Memory B cell (primary cell): ENCODE measurements around the gene TMEM82.

ENCODE experiments used
- ATAC-seq: fragments of 150-1000 bp; cut with Tn5 transposase; 2 replicates; pipeline ENCODE4 v1.10.0; 2021; ENCODE audit warnings: low read depth, mild to moderate bottlenecking, moderate library complexity
- DNase-seq, 2 donors: peaks; one replicate each; pipeline ENCODE4 v3.0.0; 2022; ENCODE audit warnings: low spot score in 2 of 2
- H3K27ac Mint-ChIP-seq: one replicate; pipeline ENCODE4 v1.8.0; 2022; ENCODE audit warnings: mild to moderate bottlenecking, moderate library complexity, mixed read lengths
- H3K27me3 Mint-ChIP-seq: one replicate; pipeline ENCODE4 v1.8.0; 2022; ENCODE audit warnings: mixed read lengths
- H3K36me3 Mint-ChIP-seq: one replicate; pipeline ENCODE4 v1.8.0; 2022; ENCODE audit warnings: mild to moderate bottlenecking, mixed read lengths
- H3K4me1 Mint-ChIP-seq: one replicate; pipeline ENCODE4 v1.8.0; 2022; ENCODE audit warnings: mixed read lengths
- H3K4me3 Mint-ChIP-seq: one replicate; pipeline ENCODE4 v1.8.0; 2022; ENCODE audit warnings: mild to moderate bottlenecking, moderate library complexity, mixed read lengths
- H3K9me3 Mint-ChIP-seq: one replicate; pipeline ENCODE4 v1.8.0; 2022; ENCODE audit warnings: mixed read lengths

Gene TMEM82

DNA sequence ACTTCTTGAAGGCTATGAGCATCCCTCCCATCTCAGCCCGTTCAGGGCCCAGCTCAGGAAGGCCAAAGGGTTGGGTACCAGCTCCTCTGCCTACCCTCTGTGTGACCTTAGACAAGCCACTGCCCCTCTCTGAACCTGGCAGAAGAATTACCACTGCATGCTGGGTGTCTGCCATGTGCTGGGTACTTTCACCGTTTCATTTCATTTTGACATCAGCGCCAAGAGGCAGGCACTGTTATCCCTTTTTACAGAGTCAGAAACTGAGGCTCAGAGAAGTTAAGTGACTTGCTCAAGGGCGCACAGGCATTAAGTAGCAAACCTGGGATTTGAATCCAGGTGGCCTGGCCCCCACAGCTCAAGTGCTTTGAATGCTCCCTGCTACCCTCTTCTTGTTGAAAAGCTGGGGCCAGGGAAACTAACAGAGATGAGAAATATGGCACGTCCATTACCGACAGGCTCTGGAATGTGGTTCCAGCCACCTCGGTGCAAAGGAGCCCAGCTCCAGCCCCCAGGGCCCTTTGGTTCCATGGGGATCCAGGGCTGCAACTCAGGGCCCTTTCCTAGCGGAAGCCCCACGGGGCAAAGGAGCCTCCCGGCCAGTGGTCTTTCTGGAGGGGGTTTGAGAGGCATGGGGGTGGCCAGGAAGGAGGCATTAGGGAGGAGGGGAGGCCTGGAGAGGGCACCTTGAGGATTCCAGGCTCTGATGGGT, 6.5 kb downstream of the TMEM82 start:
- no peak overlapping the region for H3K4me3 Mint-ChIP-seq
- no peaks in the 10 kb centered on the region for H3K4me1 Mint-ChIP-seq
- DNase-seq (no peak), ATAC-seq (no peak)
- H3K27ac Mint-ChIP-seq, result no peak overlapping the region
- peaks cover 2% of the 10 kb centered on the region for H3K36me3 Mint-ChIP-seq
- peaks cover 18% of the 10 kb centered on the region for H3K27me3 Mint-ChIP-seq
- H3K9me3 Mint-ChIP-seq, result no peaks in the 10 kb centered on the region

DNA sequence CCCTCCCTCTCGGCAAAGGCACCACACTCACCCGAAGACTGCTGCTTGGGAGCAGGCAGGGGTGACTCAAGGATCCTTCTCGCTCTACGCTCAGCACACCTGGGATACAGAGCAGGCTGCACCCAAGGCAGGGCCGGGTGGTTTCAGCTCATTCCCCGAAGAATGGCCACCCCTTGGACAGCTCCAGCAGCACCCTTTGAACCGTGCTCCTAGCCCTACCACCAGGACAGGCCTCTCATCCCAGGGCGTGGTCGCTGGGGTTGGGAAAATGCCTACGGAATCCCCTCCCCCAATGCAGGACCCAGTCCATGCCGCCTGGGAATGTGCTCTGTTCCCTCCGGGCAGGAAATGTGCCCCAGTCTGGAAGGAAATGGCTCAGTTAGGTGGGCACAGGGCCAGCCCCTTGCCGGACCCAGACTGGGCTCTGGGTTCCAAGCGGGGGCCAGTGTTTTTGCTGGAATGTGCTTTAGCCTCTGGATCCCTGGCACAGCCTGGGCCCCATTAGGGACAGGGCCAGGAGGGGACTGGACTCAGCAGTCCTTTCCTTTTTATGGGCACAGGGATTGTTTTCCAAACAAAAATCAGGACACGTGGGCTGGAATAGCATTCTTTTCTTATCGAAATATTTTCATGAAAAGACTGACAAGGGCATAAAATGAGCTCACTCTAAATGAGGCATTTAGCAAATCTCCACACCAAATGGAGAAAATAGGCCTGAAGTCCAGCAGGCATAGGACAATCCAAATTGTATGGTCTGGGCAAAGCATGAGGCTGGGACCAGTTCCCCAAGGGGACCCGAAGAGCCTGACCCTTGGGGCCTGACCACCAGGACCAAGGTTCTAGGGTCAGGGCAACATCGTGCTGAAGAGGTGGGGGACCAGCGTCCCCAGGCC, 7.3 kb downstream of the TMEM82 start:
- H3K9me3 Mint-ChIP-seq, result no peaks in the 10 kb centered on the region
- no peak for ATAC-seq
- peaks cover 17% of the 10 kb centered on the region for H3K27me3 Mint-ChIP-seq
- H3K4me3 Mint-ChIP-seq, result no peak overlapping the region
- DNase-seq, result no peak
- H3K4me1 Mint-ChIP-seq, result no peaks in the 10 kb centered on the region
- H3K27ac Mint-ChIP-seq, result no peak overlapping the region
- peaks cover 2% of the 10 kb centered on the region for H3K36me3 Mint-ChIP-seq

DNA sequence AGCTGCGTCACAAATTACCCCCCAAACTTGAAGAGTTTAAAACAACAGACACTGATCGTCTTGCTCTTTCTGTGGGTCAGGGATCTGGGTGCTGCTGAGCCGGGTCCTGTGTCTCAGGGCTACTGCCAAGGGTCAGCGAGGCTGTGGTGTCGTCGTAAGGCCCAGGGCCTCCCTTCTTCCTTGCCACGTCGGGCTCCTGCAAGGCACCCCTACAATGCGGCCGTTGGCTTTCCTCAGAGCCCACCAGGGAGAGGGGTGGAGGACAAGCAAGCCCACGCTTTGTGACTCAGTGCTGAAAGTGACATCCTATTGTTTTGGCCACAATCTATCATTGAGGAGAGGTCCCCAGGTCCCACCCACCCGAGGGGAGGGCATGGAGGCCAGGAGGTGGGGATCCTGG, 8.6 kb downstream of the TMEM82 start:
- Mint-ChIP-seq H3K9me3 (no peaks in the 10 kb centered on the region), H3K27me3 (peaks cover 16% of the 10 kb centered on the region), H3K27ac (no peak overlapping the region), H3K4me3 (no peak overlapping the region), H3K4me1 (no peaks in the 10 kb centered on the region), H3K36me3 (peaks cover 2% of the 10 kb centered on the region)
- DNase-seq (no peak), ATAC-seq (no peak)

DNA sequence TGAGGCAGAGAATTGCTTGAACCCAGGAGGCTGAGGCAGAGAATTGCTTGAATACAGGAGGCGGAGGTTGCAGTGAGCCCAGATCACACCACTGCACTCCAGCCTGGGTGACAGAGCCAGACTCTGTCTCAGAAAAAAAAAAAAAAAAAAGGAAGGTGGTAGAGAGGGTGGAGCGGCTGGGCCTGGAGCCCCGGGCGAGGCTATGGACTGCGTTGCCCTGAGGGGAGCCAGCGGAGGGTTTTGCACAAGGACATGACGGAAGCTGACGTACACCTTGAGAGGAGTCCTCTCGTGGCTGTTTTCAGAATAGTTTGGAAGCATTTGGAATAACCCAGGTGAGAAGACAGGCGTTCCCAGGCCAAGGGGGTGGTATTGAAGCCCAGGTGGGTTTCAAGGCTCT, 9.4 kb downstream of the TMEM82 start:
- DNase-seq, result no peak

DNA sequence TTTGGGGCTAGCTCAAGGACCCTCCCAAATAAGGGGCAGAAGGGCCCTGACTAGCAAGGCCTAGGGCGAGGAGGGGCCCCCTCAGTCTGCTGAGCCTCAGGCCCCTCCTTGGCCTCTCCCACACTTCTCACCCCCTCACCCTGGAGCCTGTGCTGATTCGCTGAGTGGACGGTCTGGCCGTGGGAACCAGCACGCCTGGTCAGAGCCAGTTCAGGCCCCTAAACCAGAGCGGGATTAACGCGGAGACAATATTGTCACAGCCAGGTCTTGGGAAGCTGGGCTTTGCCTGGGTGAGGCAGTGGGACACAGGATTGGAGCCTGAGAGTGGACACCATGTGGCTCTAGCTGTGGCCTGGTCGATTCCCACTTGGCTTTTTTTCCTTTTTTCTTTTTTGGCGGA, 11.5 kb downstream of the TMEM82 start:
- Mint-ChIP-seq H3K27ac (no peak overlapping the region), H3K4me3 (no peak overlapping the region), H3K4me1 (peaks cover 11% of the 10 kb centered on the region), H3K9me3 (no peaks in the 10 kb centered on the region), H3K27me3 (peaks cover 22% of the 10 kb centered on the region), H3K36me3 (peaks cover 2% of the 10 kb centered on the region)
- DNase-seq (no peak), ATAC-seq (no peak)

More for the DNA sequence above, 9.4 kb downstream of the TMEM82 start:
- Mint-ChIP-seq H3K9me3 (no peaks in the 10 kb centered on the region), H3K4me3 (no peak overlapping the region), H3K36me3 (peaks cover 2% of the 10 kb centered on the region), H3K27ac (no peak overlapping the region), H3K27me3 (peaks cover 17% of the 10 kb centered on the region), H3K4me1 (peaks cover 6% of the 10 kb centered on the region)
- no peak for ATAC-seq

DNA sequence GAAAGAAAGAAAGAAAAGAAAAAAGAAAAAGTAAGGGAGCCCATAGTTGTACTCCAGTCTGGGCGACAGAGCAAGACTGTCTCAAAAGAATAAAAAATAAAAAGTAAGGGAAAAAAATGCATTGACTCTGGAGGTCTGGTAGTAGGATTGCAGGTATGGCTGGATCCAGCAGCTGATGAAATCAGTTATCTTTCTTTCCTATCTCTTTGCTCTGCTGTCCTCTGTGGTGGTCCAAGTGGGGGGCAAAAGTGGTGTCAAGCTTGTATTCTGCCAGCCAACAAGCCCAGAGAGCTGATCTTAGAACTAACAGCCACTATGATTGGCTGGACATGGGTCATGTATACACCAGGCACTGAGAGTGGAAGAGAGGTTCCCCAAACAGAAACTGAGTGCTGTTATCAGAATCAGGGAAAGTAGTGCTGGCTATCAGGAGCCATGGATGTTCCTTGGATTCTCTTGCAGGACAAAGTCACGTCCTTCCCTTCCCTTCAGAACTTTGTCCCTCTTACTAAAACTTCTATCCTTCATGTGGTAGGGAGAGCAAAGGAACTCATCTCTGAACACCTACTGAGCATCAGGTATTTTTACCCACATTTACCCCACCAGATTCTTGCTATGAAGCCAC, 12.8 kb downstream of the TMEM82 start:
- Mint-ChIP-seq H3K4me1 (peaks cover 11% of the 10 kb centered on the region), H3K4me3 (no peak overlapping the region), H3K9me3 (no peaks in the 10 kb centered on the region), H3K27ac (no peak overlapping the region), H3K27me3 (peaks cover 22% of the 10 kb centered on the region), H3K36me3 (peaks cover 2% of the 10 kb centered on the region)
- DNase-seq, result no peak
- no peak for ATAC-seq

DNA sequence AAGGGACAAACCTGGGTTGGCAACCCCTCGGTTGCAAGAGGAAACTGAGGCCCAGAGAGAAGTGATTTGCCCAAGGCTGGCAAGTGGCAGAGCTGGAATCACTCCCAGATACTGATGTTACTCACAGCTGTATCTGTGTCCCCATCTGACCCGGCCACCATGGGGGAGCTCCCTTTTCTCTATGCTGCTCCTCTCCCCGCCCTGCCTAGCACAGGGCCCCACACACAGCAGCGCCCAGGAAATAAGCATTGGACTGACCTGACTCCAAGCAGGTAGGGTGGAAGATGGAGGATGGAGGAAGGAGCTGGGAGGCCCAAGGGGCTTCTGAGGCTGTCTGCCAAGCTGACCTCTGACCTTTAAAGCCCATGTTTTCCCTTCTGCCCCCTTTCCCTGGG, 13.3 kb downstream of the TMEM82 start:
- peaks cover 13% of the 10 kb centered on the region for H3K4me1 Mint-ChIP-seq
- no peak overlapping the region for H3K27ac Mint-ChIP-seq
- no peak for DNase-seq
- H3K4me3 Mint-ChIP-seq, result no peak overlapping the region
- H3K9me3 Mint-ChIP-seq, result no peaks in the 10 kb centered on the region
- peaks cover 22% of the 10 kb centered on the region for H3K27me3 Mint-ChIP-seq
- ATAC-seq, result no peak
- H3K36me3 Mint-ChIP-seq, result peaks cover 2% of the 10 kb centered on the region

DNA sequence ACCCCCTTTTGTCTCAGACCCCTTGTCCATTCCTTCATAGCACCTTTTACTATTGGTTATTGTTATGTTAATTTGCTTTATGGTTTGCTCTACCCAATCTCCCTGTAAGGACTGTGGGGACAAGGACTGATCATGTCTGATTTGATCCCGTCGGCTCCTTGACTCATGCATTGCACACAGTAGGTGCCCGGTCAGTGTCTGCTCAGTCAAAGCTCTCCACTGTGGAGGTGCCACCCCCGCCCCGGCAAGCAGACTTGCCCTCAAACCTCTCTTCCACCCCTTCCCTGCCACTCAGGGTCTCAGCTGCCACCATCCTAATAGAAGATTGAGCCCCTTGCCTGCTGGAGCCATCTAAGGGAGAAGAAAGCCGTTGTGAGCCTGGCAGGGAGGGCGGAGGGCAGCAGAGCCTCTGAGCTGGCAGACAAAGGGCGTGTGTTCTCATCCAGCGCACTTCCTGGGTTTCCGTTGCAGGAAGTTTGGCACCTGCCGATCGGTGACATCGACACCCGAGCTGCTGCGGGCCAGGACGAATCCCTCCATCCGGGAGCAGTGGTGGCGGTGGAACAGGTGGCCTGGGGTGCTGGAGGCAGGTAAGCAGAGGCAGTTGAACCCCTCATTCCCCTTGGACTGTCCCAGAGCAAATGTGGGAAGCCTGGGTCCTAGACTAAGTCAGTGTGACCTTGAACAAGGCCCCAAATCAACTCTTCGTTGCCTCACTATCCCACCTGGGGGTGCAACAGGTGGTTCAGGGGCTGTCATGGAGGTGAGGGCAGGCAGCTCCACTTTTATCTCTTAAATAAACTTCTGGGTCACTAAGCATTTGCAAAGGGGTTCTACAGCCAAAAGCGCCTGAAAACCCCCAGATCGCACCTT, 14.1 kb downstream of the TMEM82 start:
- H3K27ac Mint-ChIP-seq, result no peak overlapping the region
- no peak overlapping the region for H3K4me3 Mint-ChIP-seq
- peaks cover 2% of the 10 kb centered on the region for H3K36me3 Mint-ChIP-seq
- DNase-seq, result no peak
- H3K4me1 Mint-ChIP-seq, result peaks cover 13% of the 10 kb centered on the region
- peaks cover 23% of the 10 kb centered on the region for H3K27me3 Mint-ChIP-seq
- H3K9me3 Mint-ChIP-seq, result no peaks in the 10 kb centered on the region
- peak; percentile 37 for ATAC-seq

DNA sequence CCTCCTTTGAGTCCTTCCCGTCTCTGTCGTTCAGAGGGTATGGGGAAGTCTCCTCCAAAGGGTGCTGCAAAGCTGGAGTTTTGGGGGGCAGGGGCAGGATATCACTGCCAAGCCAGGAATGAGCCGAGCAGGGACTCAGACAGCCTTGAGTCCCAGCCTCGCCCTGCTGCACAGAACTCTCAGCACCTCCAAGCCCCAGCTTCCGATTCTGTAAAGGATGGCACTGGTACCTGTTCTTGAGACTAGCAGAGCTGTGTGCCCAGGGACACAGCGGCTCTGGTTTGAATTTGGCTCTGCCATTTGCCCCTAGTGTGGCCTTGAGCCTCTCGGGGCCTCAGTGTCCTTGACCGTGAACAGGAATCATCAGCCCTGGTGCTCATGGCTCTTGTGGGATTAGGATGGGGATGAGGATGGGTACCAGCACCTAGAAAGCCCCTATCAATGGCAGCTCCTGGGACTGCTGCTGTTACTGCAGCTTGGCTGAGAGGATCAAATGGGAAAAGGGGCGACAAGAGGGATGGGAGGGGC, 14.8 kb downstream of the TMEM82 start:
- H3K9me3 Mint-ChIP-seq, result no peaks in the 10 kb centered on the region
- peaks cover 23% of the 10 kb centered on the region for H3K27me3 Mint-ChIP-seq
- no peak overlapping the region for H3K27ac Mint-ChIP-seq
- peak overlapping the region; percentile 24 for H3K4me3 Mint-ChIP-seq
- H3K36me3 Mint-ChIP-seq, result peaks cover 2% of the 10 kb centered on the region
- DNase-seq (no peak), ATAC-seq (peak; percentile 20)
- peaks cover 13% of the 10 kb centered on the region for H3K4me1 Mint-ChIP-seq

DNA sequence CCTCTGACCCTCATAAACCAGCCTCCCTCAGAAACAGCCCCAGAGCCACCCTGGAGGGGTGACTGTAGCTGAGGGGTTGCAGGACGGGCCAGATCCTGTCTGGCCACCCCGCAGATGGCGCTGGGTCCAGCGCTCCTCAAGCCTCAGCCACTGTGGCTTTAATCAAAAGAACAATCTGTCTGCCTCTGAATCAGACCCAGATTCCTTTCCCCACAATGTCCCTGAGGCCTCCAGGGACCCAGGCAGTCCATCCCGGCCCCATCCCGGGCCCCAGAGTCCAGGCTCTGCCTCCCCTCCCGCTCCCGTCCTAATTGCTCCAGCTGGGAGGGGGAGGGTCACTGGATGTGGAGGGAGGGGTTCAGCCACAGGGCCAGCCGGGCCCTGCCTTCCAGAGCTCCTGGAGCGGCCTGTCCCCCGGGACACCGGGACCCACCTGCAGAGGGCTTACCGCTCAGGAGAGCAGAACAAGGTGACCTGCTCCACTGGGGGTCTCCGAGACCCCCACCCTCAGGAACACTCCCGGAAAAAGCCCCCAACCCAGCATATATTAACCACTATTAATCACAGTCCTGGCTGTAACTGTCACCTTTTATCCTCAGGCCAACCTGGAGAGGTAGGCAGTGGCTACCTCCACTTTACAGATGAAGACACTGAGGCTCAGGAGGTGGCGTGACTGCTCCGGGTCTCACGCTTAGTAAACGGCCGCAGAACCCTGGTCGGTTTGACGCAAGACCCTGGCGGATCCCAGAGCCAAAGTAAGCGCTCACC, 15.5 kb downstream of the TMEM82 start:
- Mint-ChIP-seq H3K4me3 (peak overlapping the region; percentile 71), H3K4me1 (peaks cover 13% of the 10 kb centered on the region), H3K27ac (no peak overlapping the region), H3K9me3 (no peaks in the 10 kb centered on the region), H3K36me3 (peaks cover 2% of the 10 kb centered on the region), H3K27me3 (peaks cover 24% of the 10 kb centered on the region)
- DNase-seq (no peak), ATAC-seq (no peak)

DNA sequence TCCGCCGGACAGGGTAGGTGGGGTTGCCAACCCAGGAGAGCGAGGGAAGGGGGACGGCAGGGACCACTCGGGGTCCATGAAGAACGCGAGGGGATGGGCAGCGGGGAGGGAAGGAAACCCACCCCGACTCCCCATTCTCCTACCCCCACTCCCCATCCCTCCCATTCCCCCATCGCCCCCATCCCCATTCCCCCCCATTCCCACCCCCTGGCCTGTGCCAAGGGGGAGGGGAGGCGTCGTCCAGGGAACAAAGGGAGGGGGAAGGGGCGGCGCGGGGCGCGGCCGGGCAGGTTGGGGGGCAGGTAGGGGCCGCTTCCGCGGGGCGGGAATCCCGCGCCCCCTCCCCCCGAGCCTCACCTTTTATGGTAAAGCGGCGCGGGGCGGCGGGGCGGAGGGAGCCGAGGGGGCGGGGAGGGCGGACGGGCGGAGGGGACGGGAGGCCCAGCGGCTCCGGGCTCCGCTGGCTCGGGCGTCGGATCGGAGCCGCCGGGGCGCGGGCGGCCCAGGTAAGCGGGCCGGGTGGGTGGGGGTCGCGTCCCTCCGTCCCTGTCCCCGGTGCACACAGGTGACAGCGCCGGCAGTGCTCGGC, 16.1 kb downstream of the TMEM82 start, which contains the start of gene FBLIM1:
Gene FBLIM1, plus strand, starts transcription at position 453 of the 589 bp plus-strand sequence. CDS start 6,189 bp downstream, outside the sequence.
- Mint-ChIP-seq H3K9me3 (no peaks in the 10 kb centered on the region), H3K4me1 (peaks cover 13% of the 10 kb centered on the region), H3K27ac (no peak within 1 kb of the TSS), H3K36me3 (peaks cover 1% of the 10 kb centered on the region), H3K4me3 (peak within 1 kb of the TSS; percentile 71), H3K27me3 (peaks cover 23% of the 10 kb centered on the region)
- ATAC-seq, result no peak
- DNase-seq, result no peak

DNA sequence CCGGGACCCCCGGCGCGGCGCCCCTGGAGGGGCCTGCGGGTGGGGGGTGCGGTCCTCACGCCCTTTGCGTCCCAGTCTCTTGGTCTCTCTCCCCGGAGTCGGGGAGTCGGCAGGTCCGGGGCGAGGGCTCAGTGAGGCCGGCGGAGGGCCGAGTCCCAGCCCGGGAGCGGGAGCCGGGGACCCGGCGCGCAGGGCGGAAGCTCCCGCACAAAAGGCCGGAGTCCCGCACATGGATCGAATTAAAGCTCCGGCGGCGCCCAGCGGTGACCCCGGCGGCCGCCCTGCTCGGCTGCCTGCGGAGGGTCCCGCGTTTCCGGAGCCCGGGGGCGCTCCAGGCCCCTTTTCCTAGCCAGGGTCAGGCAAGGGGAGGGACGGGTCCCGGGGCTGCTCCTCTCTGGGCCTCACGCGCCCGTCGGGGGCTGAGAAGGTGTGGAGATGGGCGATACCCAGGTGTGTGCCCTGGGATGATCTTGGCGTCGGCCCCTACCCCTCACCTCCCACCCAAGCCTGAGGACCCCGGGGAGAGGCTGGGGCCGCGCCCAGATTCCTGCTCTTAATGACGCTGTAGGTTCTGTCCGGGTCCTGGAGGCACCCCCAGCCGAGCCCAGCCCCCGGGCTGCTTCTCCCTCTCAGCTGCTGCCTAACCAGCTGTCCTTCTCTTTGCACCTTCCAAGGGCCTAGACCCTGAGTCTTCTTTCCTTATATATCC, 16.8 kb downstream of the TMEM82 start:
- H3K4me3 Mint-ChIP-seq, result peak overlapping the region; percentile 27
- peaks cover 13% of the 10 kb centered on the region for H3K4me1 Mint-ChIP-seq
- H3K27ac Mint-ChIP-seq, result no peak overlapping the region
- H3K9me3 Mint-ChIP-seq, result no peaks in the 10 kb centered on the region
- ATAC-seq (no peak), DNase-seq (no peak)
- peaks cover 20% of the 10 kb centered on the region for H3K27me3 Mint-ChIP-seq
- H3K36me3 Mint-ChIP-seq, result no peaks in the 10 kb centered on the region
